HT-29 (cell line): ENCODE measurements around the gene DSG4. TPM values are rescaled to one million over a fixed set of nuclear protein-coding genes. Genes with fewer than 3 reads are reported as not detected.
A peak's percentile ranks its signal among the peaks of the same experiment; 100 is the strongest.

Experiments
- DNase-seq: peaks from one replicate; pipeline ENCODE4 v3.0.0-alpha.2; 2015; ENCODE audit warnings: low spot score
- total RNA-seq: library from RNA; depleted of rRNA; stranded (reverse); fragments of >200 nt; shearing (Covaris generic); gene quantifications from 2 replicates; pipeline ENCODE4 v1.2.3, GENCODE V29; 2014

The DSG4 gene
- total RNA-seq, 1 experiment from 2014 or later = 0.38 TPM

- DNase-seq = no peak
Observed at GRCh38 chr18:31403409-31403808, 26.8 kb downstream of the DSG4 start.

- no peak for DNase-seq
Observed at GRCh38 chr18:31407649-31408048, 31.1 kb downstream of the DSG4 start.

- no peak for DNase-seq
Observed at GRCh38 chr18:31409276-31409675, 32.7 kb downstream of the DSG4 start.

- DNase-seq = no peak
Observed at GRCh38 chr18:31410716-31411483, 34.3 kb downstream of the DSG4 start.

- no peak for DNase-seq
Observed at GRCh38 chr18:31413137-31413536, 36.6 kb downstream of the DSG4 start.

DNA sequence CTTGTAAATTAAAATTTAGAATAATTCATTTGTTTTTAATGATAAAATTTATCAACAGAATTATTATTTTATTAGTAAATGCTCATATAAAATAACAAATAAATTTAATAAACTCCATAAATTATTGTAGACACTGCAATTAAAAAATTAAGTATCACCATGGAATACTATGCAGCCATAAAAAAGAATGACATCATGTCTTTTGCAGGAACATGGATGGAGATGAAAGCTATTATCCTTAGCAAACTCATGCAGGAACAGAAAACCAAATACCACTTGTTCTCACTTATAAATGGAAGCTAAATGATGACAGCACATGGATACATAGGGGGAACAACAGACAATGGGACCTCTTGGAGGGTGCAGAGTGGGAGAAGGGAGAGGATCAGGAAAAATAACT lies 41.3 kb downstream of the DSG4 start:
- no peak for DNase-seq

DNA sequence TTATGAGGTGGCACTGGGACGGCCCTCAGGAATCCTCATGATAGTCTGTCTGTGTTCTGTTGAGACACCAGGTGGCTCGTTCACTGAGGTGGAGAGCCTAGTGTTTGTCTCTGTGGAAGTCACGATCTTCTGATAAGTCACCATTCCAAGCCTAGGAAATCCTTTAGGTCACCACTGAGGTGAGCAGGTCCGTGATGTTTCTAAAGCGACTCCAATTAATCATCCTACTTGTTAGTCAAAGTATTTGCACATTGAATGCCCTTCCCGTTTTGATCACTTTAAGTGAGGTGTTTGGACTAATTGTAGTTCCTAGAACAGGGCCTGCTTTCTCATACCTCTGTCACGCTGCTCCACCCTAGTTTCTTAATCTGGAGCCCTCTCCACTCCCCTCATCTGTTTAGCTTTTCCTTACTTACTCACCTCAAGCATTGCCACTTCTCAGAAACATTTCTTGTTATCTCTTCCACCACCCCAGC lies 42.9 kb downstream of the DSG4 start:
- peak; percentile 61 for DNase-seq

DNA sequence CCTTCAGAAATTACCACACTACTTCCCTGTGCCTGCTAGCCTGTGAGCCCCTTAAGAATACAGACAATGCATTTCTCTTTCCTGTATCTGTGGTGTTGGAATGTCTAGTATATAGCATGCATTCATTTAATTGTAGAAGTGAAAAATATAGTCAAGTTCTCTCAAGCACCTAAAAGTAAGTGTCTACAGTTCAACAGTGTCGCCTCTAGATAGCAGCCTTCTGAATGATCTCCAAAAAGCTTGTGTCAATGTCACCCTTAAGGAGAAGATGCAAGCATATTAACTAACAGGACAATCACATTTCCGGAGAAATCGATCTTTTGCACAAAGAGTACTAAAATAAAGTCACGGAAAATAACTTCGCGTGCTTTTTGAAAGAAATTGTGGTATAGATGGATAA lies 43.5 kb downstream of the DSG4 start:
- no peak for DNase-seq

DNA sequence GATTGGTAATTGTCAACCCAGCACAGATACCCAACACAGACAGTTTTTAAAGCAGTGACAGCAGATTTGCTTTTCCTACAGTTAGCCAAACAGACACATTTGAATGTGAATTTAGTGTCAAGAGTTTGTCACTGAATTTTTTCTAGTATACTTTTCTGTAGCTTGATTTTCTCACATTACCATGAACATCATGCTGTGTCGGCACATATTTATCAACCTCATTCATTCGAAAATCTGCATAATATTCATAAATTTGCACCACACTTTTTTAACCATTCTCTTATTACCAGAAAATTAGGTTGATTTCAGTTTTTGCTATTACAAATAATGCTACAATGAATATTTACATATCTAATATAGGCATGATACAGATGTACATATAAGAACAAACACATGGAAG lies 43.9 kb downstream of the DSG4 start:
- DNase-seq = no peak

DNA sequence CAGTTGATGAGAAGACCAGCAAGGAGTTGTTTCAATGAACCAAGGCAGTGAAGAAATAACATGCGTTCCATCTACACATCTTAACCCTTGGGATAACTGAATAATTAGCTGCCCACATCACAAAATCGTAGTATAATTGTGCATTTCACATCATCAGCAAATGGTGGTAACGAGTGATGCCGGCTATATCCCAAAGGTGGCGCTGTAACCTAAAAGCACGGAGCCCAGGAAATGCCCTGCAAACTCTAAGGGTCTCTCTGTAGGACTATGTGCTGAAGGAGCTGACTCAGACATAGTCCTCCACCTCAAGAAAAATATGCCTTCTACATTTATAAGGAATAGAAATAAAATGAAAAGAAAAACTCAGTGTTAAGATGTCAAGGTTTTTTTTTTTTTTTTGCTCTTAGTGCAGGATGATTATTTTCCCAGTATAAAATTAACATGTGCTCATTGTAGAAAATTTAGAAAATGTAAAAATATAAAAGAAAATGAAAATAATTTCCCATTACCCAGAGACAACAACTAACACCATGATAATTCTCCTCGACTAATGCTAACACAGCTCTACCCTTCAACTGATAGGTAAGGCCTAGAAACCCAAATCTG lies 47.9 kb downstream of the DSG4 start:
- DNase-seq = peak; percentile 58

GRCh38 chr18:31426021-31426420 lies 49.4 kb downstream of the DSG4 start:
- no peak for DNase-seq

GRCh38 chr18:31426871-31427406 lies 50.4 kb downstream of the DSG4 start:
- DNase-seq = no peak

- no peak for DNase-seq
Observed at GRCh38 chr18:31428211-31428610, 51.6 kb downstream of the DSG4 start.

DNA sequence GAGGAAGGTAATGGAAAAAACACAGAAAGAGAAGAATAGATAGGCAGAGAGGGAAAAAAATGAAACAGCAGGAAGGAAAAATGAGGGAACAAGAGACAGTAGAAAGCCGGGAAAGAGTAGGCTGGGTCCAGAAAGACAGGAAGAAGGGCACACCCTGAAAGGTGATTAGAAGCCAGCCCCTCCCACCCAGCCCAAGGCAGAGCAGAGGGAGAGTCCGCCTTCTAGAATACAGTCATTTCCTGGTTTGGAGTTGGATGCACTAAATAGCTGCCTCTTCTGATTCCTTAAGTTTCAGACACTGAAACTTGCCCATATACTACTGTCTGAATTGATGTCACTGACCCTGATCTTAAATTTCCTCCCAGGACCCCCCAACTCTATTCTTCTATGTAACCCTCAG lies 53.0 kb downstream of the DSG4 start:
- DNase-seq = peak; percentile 14

GRCh38 chr18:31430072-31430471 lies 53.5 kb downstream of the DSG4 start:
- DNase-seq = no peak

DNA sequence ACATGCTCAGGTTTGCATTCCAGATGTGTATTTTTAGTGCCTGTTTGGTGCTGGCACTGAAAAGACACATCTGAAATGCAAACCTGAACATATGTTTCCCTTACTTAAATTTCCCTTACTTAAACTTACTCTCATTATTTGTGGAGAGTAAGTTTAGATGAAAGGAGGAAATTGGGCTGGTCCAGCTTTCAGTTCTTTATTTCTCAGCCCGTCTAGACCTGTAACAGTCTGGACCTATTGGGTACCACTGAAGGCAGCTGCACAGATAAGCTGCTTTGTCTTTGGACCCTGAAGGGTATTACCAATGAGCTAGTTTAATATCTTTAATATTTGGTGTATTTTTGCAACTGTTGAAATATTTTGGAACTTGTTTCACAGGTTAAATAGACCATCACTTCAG lies 54.0 kb downstream of the DSG4 start:
- no peak for DNase-seq

- no peak for DNase-seq
Observed at GRCh38 chr18:31432316-31432715, 55.7 kb downstream of the DSG4 start.

DNA sequence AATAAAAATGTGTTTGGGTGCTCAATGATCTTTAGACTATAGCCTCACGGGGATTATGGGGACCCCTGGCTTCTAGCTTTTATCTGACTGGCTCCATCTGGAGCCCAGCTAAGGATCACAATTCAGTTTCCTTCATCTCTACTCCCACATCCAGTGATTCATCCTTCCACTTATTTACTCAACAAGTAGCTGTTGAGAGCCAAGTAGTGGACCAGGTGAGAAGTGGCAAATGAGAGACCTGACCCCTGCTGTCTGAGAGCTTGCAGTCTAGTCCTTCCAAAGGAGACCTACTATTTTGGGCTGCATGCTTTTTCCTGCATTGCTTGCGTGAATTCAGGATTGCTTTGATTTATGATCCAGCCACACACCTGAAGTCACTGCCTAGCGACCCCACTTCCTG lies 60.2 kb downstream of the DSG4 start:
- DNase-seq = peak; percentile 25

DNA sequence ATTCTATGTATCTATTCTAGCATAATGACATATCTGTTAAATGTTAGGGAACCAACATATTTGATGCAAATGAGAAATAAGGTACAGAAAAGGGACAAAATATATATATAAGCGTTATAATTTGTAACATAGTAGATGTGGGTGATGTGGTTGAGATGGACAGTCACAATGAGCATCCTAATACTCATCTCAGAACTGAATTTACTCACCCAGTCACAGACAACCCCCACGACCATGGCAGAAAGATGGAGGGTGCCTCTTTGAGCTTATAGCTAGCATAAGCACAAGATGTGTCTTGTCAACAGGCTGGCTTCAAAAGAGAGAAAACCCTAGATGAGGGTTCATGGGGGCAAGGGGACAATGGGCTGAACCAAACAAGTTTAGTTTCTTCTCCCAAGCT lies 61.8 kb downstream of the DSG4 start:
- no peak for DNase-seq

GRCh38 chr18:31439807-31440325 lies 63.3 kb downstream of the DSG4 start:
- no peak for DNase-seq

DNA sequence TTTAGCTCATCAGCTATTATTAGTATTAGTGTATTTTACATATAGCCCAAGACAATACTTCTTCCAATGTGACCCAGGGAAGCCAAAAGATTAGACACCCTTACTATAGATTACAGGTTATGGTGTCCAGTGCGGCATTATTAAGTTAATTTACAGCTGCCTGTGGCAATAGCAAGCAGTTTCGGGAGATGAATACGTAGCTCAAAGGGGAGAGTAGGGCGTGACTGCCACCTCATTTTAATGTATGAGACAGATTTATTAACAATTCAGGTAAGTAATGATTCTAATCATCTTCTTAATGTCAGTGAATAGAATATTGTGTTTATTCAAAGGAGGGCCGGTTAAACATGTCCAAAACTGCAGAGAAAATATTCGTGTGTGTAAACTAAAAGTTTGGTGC lies 64.2 kb downstream of the DSG4 start:
- DNase-seq = no peak

DNA sequence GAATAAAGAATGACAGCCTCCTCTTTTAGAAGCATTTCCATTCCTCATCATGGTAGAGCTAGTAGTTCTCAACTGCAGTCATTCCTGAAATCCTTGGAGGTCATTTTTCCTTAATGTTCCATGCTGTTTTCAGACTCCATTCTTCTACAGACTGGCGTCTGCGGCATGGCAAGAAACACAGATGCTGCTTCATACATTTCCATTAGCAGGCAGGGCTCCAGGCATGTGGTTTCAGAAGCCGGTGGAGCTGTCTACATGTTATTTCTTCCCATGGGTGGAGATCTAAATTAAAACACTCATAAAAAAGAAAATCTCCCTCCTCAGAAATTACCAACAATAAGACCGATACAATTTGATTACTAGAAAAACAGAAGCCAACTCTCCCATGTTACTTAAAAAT lies 64.9 kb downstream of the DSG4 start:
- no peak for DNase-seq

GRCh38 chr18:31444142-31444541 lies 67.6 kb downstream of the DSG4 start:
- DNase-seq = no peak
